ENCODE results near the gene MICAL2.

Gene MICAL2

DNA sequence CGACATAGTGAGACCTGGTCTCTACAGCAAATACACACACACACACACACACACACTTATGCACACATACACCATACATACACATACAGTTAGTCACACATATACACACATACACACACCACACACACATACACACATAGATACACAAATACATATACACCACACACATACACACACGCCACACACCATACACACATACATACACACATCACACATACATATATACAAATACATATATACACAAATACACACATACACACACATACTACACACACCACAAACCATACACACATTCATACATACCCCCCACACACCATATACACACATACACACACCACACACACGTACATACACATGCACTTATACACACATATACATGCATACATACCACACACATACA, 57.7 kb downstream of the MICAL2 start:
- TF ChIP-seq EGR1 (IDR thresholded peaks at IDR 0.05) (no peak), NFIC (IDR thresholded peaks at IDR 0.05) (no peak), CEBPB (IDR thresholded peaks at IDR 0.05) (no peak), TCF12 (IDR thresholded peaks at IDR 0.05; ENCODE audit: low read depth) (no peak), YY1 (IDR thresholded peaks at IDR 0.05; ENCODE audit: low read depth) (no peak), ZBTB7A (IDR thresholded peaks at IDR 0.05; ENCODE audit: low read depth) (no peak), RAD21 (IDR thresholded peaks at IDR 0.05; ENCODE audit: low read depth) (no peak), TAF1 (IDR thresholded peaks at IDR 0.05; ENCODE audit: low read depth) (no peak)
- TF ChIP-seq, protein P1, sequence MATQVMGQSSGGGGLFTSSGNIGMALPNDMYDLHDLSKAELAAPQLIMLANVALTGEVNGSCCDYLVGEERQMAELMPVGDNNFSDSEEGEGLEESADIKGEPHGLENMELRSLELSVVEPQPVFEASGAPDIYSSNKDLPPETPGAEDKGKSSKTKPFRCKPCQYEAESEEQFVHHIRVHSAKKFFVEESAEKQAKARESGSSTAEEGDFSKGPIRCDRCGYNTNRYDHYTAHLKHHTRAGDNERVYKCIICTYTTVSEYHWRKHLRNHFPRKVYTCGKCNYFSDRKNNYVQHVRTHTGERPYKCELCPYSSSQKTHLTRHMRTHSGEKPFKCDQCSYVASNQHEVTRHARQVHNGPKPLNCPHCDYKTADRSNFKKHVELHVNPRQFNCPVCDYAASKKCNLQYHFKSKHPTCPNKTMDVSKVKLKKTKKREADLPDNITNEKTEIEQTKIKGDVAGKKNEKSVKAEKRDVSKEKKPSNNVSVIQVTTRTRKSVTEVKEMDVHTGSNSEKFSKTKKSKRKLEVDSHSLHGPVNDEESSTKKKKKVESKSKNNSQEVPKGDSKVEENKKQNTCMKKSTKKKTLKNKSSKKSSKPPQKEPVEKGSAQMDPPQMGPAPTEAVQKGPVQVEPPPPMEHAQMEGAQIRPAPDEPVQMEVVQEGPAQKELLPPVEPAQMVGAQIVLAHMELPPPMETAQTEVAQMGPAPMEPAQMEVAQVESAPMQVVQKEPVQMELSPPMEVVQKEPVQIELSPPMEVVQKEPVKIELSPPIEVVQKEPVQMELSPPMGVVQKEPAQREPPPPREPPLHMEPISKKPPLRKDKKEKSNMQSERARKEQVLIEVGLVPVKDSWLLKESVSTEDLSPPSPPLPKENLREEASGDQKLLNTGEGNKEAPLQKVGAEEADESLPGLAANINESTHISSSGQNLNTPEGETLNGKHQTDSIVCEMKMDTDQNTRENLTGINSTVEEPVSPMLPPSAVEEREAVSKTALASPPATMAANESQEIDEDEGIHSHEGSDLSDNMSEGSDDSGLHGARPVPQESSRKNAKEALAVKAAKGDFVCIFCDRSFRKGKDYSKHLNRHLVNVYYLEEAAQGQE (IDR thresholded peaks at IDR 0.05; ENCODE audit: low read depth) = no peak
- TF ChIP-seq, protein P2, sequence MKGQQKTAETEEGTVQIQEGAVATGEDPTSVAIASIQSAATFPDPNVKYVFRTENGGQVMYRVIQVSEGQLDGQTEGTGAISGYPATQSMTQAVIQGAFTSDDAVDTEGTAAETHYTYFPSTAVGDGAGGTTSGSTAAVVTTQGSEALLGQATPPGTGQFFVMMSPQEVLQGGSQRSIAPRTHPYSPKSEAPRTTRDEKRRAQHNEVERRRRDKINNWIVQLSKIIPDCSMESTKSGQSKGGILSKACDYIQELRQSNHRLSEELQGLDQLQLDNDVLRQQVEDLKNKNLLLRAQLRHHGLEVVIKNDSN (IDR thresholded peaks at IDR 0.05) = no peak
- TF ChIP-seq, protein P3, sequence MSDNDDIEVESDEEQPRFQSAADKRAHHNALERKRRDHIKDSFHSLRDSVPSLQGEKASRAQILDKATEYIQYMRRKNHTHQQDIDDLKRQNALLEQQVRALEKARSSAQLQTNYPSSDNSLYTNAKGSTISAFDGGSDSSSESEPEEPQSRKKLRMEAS (IDR thresholded peaks at IDR 0.05) = no peak

DNA sequence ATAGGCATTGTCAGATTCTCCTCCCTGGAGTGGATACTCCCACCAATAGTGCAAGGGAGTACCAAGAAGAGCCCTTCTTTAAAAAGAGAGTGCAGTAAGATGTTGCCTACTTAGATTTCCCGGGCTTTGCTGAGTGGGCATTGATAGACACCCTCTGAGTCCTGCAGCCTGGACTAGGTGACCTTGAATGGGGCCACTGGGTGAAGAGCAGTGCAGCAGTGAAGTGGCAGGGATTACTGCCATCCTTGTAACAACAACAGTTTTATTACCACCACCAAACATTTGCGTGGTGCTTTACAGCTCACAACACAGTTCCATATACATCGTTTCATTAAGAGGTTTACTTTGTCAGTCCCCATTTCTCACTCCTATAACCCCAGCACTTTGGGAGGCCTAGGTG, 59.4 kb downstream of the MICAL2 start:
- TF ChIP-seq, protein P3 (IDR thresholded peaks at IDR 0.05) = no peak
- TF ChIP-seq TAF1 (IDR thresholded peaks at IDR 0.05; ENCODE audit: low read depth) (no peak), EP300 (IDR thresholded peaks at IDR 0.05; ENCODE audit: borderline replicate concordance) (no peak), FOXM1 (IDR thresholded peaks at IDR 0.05; ENCODE audit: borderline replicate concordance, low read depth) (no peak)
- TF ChIP-seq, protein P2 (IDR thresholded peaks at IDR 0.05) = no peak

DNA sequence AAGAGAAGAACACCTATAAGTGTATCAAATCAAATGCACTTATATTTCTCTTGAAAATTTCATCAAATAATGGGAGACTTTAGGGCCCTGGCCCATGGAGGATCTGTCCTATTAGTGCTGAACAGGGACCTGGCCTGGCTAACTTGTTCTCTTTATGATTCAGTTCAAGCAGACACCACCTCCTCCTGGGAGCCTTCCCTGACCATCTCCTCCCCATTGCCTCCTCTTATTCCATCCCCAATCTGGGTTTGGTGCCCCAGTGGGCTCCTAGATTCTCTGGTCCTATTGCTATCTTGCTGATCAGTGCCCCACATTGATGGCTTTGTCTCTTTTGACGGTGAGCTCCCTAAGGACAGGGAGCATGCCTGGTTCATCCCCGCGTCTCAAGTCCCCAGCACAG, 60.1 kb downstream of the MICAL2 start:
- TF ChIP-seq, protein P2 (IDR thresholded peaks at IDR 0.05) = no peak
- TF ChIP-seq, protein P3 (IDR thresholded peaks at IDR 0.05) = no peak
- TF ChIP-seq TEAD4 (IDR thresholded peaks at IDR 0.05) = no peak
- TF ChIP-seq ZBTB7A (IDR thresholded peaks at IDR 0.05; ENCODE audit: low read depth) = no peak
- no peak for TF ChIP-seq RAD21 (IDR thresholded peaks at IDR 0.05; ENCODE audit: low read depth)
- TF ChIP-seq YY1 (IDR thresholded peaks at IDR 0.05; ENCODE audit: low read depth) = no peak
- no peak for TF ChIP-seq CEBPB (IDR thresholded peaks at IDR 0.05)
- no peak for TF ChIP-seq CREB1 (IDR thresholded peaks at IDR 0.05; ENCODE audit: low read depth)

DNA sequence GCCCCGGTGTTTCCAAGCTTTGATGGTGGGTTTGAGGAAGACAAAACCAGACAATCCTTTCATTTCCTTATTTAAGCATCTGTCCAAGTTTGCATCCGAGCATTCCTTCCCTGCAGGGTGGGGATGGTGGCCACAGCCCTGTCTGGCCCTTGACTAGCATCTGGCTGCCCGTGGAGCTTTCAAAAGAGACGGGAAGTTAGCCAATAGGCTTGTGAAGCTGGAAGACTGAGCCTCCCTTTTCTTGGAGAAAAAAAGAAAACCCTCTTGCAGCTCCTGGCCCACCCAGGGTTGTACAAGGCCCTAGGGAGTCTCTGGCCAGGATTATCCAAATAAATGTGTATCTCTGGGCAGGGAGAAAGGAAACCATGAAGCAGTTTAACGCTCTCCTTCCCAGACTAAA, 60.6 kb downstream of the MICAL2 start:
- TF ChIP-seq CEBPB (IDR thresholded peaks at IDR 0.05) (no peak), FOXM1 (IDR thresholded peaks at IDR 0.05; ENCODE audit: borderline replicate concordance, low read depth) (no peak), YY1 (IDR thresholded peaks at IDR 0.05; ENCODE audit: low read depth) (no peak), CREB1 (IDR thresholded peaks at IDR 0.05; ENCODE audit: low read depth) (no peak), NFIC (IDR thresholded peaks at IDR 0.05) (no peak), EGR1 (IDR thresholded peaks at IDR 0.05) (no peak), TCF12 (IDR thresholded peaks at IDR 0.05; ENCODE audit: low read depth) (no peak), TEAD4 (IDR thresholded peaks at IDR 0.05) (no peak), TAF1 (IDR thresholded peaks at IDR 0.05; ENCODE audit: low read depth) (no peak), ZBTB7A (IDR thresholded peaks at IDR 0.05; ENCODE audit: low read depth) (no peak), RAD21 (IDR thresholded peaks at IDR 0.05; ENCODE audit: low read depth) (no peak), EP300 (IDR thresholded peaks at IDR 0.05; ENCODE audit: borderline replicate concordance) (no peak)
- TF ChIP-seq, protein P1 (IDR thresholded peaks at IDR 0.05; ENCODE audit: low read depth) = no peak
- TF ChIP-seq, protein P2 (IDR thresholded peaks at IDR 0.05) = no peak
- TF ChIP-seq, protein P3 (IDR thresholded peaks at IDR 0.05) = no peak

DNA sequence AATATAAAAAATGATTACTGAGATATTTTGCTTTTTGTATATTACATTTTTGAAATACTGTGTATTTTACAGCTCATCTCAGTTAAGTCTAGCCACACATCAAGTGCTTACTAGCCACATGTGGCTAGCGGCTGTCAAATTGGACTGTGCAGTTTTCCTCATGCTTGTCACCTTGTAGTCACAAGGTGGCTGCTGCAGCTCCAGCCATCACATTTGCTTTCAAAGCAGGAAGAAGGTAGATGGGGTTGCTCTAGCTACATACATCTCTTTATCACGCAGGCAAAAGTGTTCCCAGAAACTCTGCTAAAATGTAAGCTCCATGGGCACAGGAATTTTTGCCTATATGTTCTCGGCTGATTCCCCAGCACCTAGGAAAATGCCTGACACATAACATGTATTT, 61.5 kb downstream of the MICAL2 start:
- TF ChIP-seq RAD21 (IDR thresholded peaks at IDR 0.05; ENCODE audit: low read depth) = no peak
- TF ChIP-seq CREB1 (IDR thresholded peaks at IDR 0.05; ENCODE audit: low read depth) = no peak
- TF ChIP-seq TCF12 (IDR thresholded peaks at IDR 0.05; ENCODE audit: low read depth) = no peak
- TF ChIP-seq, protein P1 (IDR thresholded peaks at IDR 0.05; ENCODE audit: low read depth) = no peak
- no peak for TF ChIP-seq EP300 (IDR thresholded peaks at IDR 0.05; ENCODE audit: borderline replicate concordance)
- no peak for TF ChIP-seq CEBPB (IDR thresholded peaks at IDR 0.05)
- no peak for TF ChIP-seq TEAD4 (IDR thresholded peaks at IDR 0.05)
- TF ChIP-seq, protein P3 (IDR thresholded peaks at IDR 0.05) = no peak
- no peak for TF ChIP-seq ZBTB7A (IDR thresholded peaks at IDR 0.05; ENCODE audit: low read depth)

Measured in Ishikawa (cell line).